NCI-H345 (cell line): ENCODE data around the gene EIF4A3.
A peak's percentile ranks its signal among the peaks of the same experiment; 100 is the strongest.
"Not testable (repeated sequence)": the region's sequence is repeated elsewhere in the genome, so short reads cannot be mapped to it uniquely, and the experiment has no call there.

ENCODE experiments used
- DNase-seq: peaks from one replicate; lab custom pipeline; 2025; lab: John Stamatoyannopoulos, UW

EIF4A3 gene

DNA sequence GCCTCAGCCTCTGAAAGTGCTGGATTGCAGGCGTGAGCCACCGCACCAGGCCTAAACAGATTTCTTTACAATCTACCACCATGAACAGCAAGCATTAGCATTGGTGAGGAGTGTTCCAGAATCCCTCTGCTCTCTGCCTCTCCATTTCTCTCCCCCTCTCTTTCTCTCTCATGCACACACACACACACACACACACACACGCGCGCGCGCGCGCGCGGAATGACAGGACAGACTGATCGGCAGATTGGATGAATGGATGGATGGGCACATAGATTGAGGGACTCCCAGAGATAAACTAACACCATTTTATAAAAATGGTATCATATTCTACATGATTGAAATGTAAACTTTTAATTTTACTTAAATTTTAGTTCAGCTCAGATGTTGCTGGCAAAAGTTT is 26.2 kb upstream of the EIF4A3 start:
- no peak for DNase-seq

DNA sequence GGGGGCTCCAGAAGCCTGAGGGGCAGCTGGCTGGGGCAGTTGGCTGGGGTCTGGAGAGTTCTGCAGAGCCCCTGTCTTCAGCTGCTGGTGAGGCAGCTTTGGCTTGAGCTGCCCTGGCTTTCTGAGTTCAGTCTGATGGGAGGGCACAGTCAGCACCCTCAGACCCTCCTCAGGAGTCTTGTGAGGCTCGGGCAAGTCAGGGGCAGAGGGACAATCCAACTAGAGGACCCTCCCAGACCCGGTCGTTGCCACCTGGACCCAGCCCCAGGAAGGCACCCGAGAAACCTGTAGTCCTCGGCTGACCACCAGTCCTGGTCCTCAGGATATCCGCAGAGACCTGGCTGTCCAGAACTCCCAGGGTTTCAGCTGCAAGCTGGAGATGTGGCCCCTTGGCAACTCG is 24.8 kb upstream of the EIF4A3 start:
- DNase-seq: no peak

DNA sequence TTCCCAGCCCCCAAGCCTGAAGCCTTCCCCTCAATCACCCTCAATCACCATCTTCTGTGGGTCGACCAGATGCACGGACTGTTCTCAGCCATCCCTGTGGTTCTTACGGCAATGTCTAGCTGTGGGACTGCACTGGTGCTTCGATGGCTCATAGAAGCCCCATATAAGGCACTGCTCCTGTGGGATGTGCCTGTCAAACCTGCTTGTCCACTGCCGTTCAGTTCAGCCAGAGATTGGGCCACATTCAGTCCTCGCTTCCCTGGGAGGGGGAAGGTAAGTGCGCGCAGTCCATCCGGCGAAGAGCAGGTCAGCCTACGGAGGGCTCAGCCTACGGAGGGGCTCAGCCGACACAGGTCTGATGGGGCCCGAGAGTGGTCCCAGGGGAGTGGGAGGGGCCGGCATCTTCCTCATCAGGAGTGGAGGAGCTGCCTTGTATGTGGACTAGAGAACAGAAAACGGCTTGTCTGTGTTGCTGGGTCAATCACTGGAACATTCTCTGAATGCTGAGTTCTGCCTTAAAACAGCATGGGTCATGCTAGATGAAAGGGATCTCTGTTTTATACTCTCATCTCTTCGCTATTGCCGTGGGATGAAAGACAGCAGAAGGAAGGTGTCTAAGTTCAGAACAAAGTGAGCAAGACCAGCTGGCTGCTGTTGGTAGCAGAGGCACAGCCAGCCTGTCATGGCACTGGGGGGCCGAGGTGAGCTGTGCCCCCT is 23.0 kb upstream of the EIF4A3 start, which contains the start of gene CARD14:
Gene CARD14, plus strand, starts transcription at position 247 of the 717 bp plus-strand sequence. CDS start 11,409 bp downstream, outside the sequence.
- DNase-seq: no peak

GRCh38 chr17:80169107-80169506 is 22.2 kb upstream of the EIF4A3 start:
- no peak for DNase-seq

- no peak for DNase-seq
These were observed 21.4 kb upstream of the EIF4A3 start for GRCh38 chr17:80168371-80168770.

- DNase-seq: no peak
These were observed 19.5 kb upstream of the EIF4A3 start for GRCh38 chr17:80166446-80166845.

DNA sequence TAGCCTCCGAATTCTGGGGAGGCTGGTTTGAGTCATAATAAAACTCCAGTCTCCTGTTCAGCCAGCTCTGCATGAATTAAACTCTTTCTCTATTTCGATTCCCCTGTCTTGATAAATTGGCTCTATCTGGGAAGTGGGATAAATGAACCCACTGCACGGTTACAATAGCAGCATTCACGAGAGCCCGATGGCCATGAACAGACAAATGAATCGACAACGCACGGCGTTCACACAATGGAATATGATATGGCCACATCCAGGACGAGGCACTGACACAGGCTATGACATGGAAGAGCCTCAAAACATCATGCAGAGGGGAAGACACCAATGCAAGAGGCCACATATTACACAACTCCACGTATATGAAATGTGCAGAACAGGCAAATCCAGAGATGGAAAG is 17.3 kb upstream of the EIF4A3 start:
- DNase-seq: no peak

DNA sequence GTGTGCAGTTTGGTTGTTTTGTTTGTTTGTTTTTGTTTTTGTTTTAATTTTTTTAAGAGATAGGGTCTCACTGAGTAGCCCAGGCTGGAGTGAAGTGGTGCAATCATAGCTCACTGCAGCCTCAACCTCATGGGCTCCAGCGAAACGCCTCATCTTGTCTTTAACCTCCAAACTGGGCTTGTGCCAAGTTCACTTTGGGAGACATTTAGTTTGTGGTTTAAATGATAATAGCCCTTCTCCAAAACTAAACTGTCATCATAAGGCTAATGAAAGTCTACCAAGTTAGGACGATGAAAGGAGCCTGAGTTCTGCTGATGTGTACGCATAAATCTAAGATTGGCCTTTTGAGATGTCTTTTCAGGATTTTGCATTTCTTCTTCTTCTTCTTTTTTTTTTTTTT is 16.4 kb upstream of the EIF4A3 start:
- no peak for DNase-seq

- no peak for DNase-seq
These were observed 13.6 kb upstream of the EIF4A3 start for GRCh38 chr17:80160536-80160935.

GRCh38 chr17:80158846-80159245 is 11.9 kb upstream of the EIF4A3 start:
- DNase-seq: no peak

DNA sequence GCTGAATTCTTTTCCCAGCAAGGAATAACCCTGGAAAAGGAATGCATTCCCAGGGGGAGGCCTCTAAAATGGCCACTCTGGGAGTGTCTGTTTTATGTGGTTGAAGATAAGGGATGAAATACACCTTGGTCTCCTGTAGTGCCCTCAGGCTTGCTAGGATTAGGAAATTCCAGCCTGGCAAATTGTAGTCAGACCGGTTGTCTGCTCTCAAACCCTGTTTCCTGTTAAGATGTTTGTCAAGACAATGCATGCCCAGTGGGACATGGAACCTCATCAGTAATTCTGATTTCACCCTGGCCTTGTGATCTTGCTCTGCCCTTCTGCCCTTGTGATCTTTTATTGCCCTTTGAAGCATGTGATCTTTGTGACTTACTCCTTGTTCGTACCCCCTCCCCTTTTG is 8.7 kb upstream of the EIF4A3 start:
- DNase-seq: not testable (repeated sequence)

GRCh38 chr17:80154166-80154565 is 7.2 kb upstream of the EIF4A3 start:
- DNase-seq: no peak

DNA sequence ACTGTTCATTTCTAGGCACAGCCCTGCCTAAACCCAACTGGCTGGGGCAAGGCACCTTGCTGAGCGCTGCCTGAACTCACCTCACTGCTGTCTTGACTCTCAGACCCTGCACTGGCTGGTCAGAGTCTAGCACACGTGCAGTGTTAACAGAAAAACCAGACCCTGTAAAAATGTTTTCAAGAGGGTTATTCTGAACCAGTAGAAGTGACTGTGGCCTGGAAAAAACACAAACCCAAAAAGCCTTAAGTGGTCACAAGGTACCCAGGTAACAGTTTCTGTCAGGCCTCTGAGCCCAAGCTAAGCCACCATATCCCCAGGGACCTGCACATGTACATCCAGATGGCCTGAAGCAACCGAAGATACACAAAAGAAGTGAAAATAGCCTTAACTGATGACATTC is 6.1 kb upstream of the EIF4A3 start:
- no peak for DNase-seq

DNA sequence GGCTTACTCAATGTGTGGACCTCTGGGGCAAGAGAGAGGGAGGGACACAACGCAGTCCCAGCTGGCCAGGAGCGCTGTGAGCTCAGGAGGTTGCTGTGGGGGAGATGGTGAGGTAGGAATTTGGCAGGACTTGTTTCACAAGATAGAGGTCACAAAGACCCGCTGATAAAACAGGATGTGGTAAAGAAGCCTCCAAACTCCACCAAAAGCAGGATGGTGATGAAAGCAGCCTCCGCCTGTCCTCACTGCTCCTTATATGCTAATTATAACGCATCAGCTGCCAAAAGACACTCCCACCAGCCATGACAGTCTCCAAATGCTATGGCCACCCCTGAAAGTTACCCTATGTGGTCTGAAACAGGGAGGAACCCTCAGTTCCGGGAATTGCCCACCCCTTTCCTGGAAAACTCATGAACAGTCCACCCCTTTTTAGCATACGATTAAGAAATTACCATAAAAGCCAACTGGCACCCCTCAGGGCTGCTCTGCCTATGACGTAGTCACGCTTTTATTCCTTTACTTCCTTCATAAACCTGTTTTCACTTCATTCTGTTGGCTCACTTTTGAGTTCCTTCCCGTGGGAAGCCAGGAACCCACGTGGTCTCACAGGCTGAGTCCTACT is 5.3 kb upstream of the EIF4A3 start:
- no peak for DNase-seq

DNA sequence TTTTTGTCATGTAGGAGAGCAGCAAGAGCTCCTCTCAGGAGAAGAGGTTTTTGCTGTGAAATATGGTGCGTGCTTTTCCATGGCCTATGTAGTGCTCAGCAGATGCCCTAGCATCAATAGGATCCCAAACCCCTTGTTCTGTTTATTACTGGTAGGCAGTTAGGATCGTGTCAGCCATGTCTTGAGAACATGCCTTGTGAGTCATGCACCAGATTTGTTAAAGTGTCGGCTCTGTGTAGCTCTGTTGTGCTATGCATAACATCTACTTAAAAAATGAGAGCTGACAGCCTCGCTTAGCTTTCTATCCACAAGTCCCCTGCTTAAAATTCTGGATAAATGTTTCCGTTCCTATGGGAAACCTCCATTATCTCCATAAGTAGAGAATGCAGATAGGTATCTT is 4.4 kb upstream of the EIF4A3 start:
- no peak for DNase-seq

GRCh38 chr17:80146121-80147034 is 550 bp downstream of the EIF4A3 start:
- DNase-seq: peak; percentile 54

DNA sequence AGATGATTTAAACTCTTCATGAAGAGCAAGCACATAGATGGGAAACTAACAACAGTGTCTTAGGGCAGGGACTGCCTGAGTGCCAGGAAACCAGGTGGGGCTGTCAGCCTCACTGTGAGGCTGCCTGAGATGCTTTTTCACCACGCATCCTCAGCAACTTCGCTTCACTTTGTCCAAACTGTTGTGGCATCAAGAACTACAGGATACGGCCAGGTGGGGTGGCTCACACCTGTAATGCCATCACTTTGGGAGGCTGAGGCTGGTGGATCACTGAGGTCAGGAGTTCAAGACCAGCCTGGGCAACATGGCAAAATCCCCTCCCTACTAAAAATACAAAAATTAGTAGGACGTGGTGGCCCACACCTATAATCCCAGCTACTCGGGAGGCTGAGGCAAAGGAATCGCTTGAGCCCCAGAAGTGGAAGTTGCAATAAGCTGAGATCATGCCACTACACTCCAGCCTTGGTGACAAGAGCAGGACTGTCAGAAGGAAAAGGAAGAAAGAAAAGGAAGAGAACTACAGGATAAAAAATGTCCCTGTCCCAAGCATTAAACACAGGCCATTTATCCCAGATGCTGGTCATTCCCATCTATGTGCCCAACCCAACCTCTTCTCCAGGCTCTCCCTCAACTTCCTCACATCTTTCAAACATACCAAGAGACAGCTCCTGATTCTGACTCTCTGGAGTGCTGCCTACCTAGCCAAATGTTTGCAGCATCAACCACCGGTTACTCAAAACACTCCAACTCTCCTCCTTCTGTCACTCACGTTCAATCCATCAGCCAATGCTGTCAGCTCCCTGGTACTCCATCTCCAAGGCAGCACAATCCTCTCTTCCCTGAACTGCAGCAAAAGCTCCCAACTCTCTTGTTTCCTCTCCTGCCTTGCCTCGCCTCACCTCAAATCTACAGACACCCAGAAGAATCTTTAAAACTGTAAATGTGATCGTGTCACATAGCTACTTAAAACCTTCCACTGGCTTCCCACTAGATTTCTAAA is 1.6 kb downstream of the EIF4A3 start:
- no peak for DNase-seq

DNA sequence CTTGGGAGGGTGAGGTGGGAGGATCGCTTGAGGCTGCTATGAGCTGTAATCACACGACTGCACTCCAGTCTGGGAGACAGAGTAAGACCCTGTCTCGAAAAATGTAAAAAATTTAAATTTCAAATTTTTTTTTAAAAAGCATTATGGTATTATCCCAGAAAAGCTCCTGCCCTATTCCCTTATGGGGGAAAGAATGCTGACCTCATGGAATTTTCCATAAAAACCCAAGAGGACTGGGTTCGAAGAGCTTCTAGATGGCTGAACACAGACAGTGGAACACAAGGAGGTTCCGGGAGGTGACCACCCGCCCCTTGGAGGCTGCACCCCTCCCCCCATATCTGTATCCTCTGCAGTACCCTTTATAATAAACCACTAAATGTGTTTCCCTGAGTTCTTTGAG is 4.0 kb downstream of the EIF4A3 start:
- no peak for DNase-seq

DNA sequence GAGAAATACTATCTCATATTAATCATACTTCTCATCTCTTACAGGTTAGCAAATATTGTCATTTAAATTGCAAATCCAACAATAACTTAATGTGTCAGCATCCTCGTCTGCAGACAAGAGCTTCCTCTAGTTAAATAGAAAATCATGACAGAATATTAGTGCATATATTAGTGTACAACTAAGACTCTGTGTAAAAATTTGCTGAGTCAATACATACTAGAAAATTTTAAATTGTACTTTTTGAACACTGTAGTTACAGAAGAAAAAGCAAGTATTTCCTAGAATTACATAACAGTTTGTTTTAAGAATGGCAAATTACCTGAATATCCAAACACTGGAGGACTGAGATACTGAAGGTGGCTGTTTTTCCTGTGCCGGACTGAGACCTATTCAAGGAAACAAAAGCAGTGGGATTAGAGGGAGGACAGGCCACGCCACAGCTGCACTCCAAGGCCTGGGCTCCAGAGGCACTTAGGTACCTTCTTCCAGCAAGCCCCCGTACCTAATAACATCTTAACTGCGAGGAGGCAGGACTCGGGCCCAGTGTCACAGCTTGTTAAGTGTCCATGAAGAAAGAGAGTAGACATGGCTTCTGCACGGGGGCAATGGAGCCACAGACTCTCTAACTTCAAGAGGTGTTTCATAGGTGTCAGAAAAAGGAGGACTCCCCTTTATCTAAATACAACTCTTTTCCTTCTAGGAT is 5.3 kb downstream of the EIF4A3 start:
- DNase-seq: no peak

DNA sequence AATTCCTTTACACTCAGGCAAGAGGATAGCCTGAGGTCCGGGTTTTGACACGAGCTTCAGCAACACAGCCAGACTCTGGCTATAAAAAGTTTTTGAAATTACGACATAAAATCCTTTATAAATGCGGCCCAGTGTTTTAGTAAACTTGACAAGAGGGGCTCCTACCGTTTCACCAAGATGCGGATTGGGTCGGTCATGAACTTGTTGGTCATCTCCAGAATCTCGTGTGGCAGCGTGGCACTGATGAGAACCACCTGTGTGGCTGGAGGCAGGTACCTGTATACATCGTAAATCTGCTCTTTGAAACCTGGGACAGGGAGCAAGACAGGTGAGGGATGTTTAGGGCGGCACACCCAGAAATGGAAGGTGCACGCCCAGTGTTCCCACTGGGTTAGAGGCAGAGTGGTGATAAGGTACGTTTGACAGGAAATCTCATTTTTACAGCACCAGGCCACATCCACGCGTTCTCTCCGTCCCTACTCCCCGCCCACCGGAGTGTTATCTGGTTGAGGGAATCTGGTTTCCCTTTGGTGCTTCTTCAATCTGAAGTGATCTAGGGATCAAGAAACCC is 8.0 kb downstream of the EIF4A3 start:
- no peak for DNase-seq

GRCh38 chr17:80137131-80137530 is 9.8 kb downstream of the EIF4A3 start:
- DNase-seq: no peak
